H1 (cell line): Measurements from ENCODE around the gene ZNF18. TPM values are rescaled to one million over a fixed set of nuclear protein-coding genes. Genes with fewer than 3 reads are reported as not detected.

ENCODE experiments used
- CTCF ChIA-PET: fragments of 300-600 bp; sonication (Branson Sonifier 250); formaldehyde crosslinking; loops from one replicate; lab custom pipeline; 2021; ENCODE audit not compliant: partially characterized antibody; lab: Charles Lee
- POLR2A ChIA-PET: fragments of 300-600 bp; sonication (Branson Sonifier 250); formaldehyde crosslinking; loops from one replicate; lab custom pipeline; 2021; ENCODE audit warnings: inconsistent platforms; ENCODE audit not compliant: partially characterized antibody; lab: Charles Lee
- DNase-seq, 2 experiments: peaks; one replicate each; pipeline versions ENCODE4 v3.0.0 to v3.0.0-alpha.2; 2010 to 2022; ENCODE audit warnings: low spot score in 2 of 2, low read depth in 1 of 2, mixed read lengths in 1 of 2
- FAIRE-seq: peaks from 2 replicates; lab custom pipeline; 2011; peaks lifted over from hg19 to GRCh38; lab: Jason Lieb, UNC
- H2AFZ ChIP-seq: 2 replicates; pipeline ENCODE4 v1.8.1; 2012; ENCODE audit warnings: low read length, inconsistent platforms
- H2AK5ac ChIP-seq: 2 replicates; pipeline ENCODE4 v1.6.1; 2013; ENCODE audit warnings: low read depth, low read length
- H2BK120ac ChIP-seq: replicated peaks from 2 replicates; pipeline ENCODE3; 2013; ENCODE audit warnings: low read depth, low read length, inconsistent platforms
- H2BK12ac ChIP-seq: 2 replicates; pipeline ENCODE4 v1.6.1; 2013; ENCODE audit warnings: low read depth, low read length
- H2BK15ac ChIP-seq: 2 replicates; pipeline ENCODE4 v1.6.1; 2013; ENCODE audit warnings: low read length
- H2BK20ac ChIP-seq: 2 replicates; pipeline ENCODE4 v1.6.1; 2013; ENCODE audit warnings: low read length
- H2BK5ac ChIP-seq: 2 replicates; pipeline ENCODE4 v1.6.1; 2013; ENCODE audit warnings: low read depth, low read length
- H3K14ac ChIP-seq: 2 replicates; pipeline ENCODE4 v1.6.1; 2013; ENCODE audit warnings: inconsistent platforms; ENCODE audit not compliant: insufficient read length
- H3K18ac ChIP-seq: 2 replicates; pipeline ENCODE4 v1.6.1; 2013; ENCODE audit warnings: low read length; ENCODE audit errors: extremely low read depth
- H3K23ac ChIP-seq: 2 replicates; pipeline ENCODE4 v1.6.1; 2013; ENCODE audit warnings: inconsistent platforms; ENCODE audit not compliant: insufficient read length
- H3K23me2 ChIP-seq: 2 replicates; pipeline ENCODE4 v1.6.1; 2013; ENCODE audit warnings: low read depth, low read length
- H3K27ac ChIP-seq: 2 replicates; pipeline ENCODE4 v1.6.1; 2011; ENCODE audit warnings: low read depth, low read length, inconsistent platforms
- H3K27me3 ChIP-seq, 4 experiments: replicated peaks in 1 of 4; 1 replicate in 1 of 4; 2 replicates in 3 of 4; pipeline versions ENCODE4 v1.6.1 to v1.8.1; 2011 to 2013; ENCODE audit warnings: low read length in 3 of 4, mild to moderate bottlenecking in 3 of 4, inconsistent platforms in 2 of 4, mixed read lengths in 2 of 4, moderate library complexity in 1 of 4; ENCODE audit not compliant: control insufficient read depth in 3 of 4, insufficient read depth in 3 of 4; ENCODE audit errors: extremely low read depth in 1 of 4
- H3K36me3 ChIP-seq, 4 experiments: 2 replicates each; pipeline versions ENCODE4 v1.6.1 to v1.8.1; 2011 to 2013; ENCODE audit warnings: mild to moderate bottlenecking in 4 of 4, low read length in 3 of 4, moderate library complexity in 2 of 4, control low read depth in 1 of 4, inconsistent platforms in 1 of 4; ENCODE audit not compliant: insufficient read depth in 4 of 4, control insufficient read depth in 2 of 4
- H3K4ac ChIP-seq: replicated peaks from 2 replicates; pipeline ENCODE3; 2013; ENCODE audit warnings: low read length, low read depth, mixed read lengths, inconsistent platforms; ENCODE audit not compliant: insufficient read length
- H3K4me1 ChIP-seq, 4 experiments: replicated peaks in 1 of 4; 1 replicate in 1 of 4; 2 replicates in 3 of 4; pipeline versions ENCODE4 v1.6.1 to v1.8.1; 2011 to 2013; ENCODE audit warnings: low read length in 3 of 4, inconsistent platforms in 2 of 4, mixed read lengths in 1 of 4; ENCODE audit not compliant: insufficient read depth in 4 of 4, control insufficient read depth in 3 of 4
- H3K4me2 ChIP-seq, 2 experiments: 2 replicates each; pipeline versions ENCODE4 v1.6.1 to v1.8.1; 2011 to 2013; ENCODE audit warnings: low read depth in 2 of 2, low read length in 2 of 2, control low read depth in 1 of 2, inconsistent platforms in 1 of 2, mild to moderate bottlenecking in 1 of 2; ENCODE audit not compliant: insufficient read depth in 1 of 2
- H3K4me3 ChIP-seq, 4 experiments: fragments of 200-600, 300-600 bp in 1 of 4; sonication (generic), shearing (Covaris generic), sonication (Bioruptor Twin) in 1 of 4; 2 replicates each; pipeline versions ENCODE4 v1.5.1 to v1.8.1; 2011 to 2016; ENCODE audit warnings: low read length in 4 of 4, low read depth in 3 of 4, control low read depth in 2 of 4, inconsistent platforms in 2 of 4, mild to moderate bottlenecking in 2 of 4, mixed read lengths in 1 of 4, moderate library complexity in 1 of 4; ENCODE audit not compliant: insufficient read depth in 2 of 4; ENCODE audit errors: extremely low read depth in 1 of 4
- H3K56ac ChIP-seq: replicated peaks from 2 replicates; pipeline ENCODE3; 2013; ENCODE audit warnings: low read depth, mild to moderate bottlenecking, mixed read lengths, low read length, inconsistent platforms; ENCODE audit not compliant: insufficient read length
- H3K79me1 ChIP-seq: 2 replicates; pipeline ENCODE4 v1.6.1; 2013; ENCODE audit warnings: low read depth, low read length, control low read depth
- H3K79me2 ChIP-seq, 2 experiments: 2 replicates each; pipeline versions ENCODE4 v1.6.1 to v1.8.1; 2012 to 2013; ENCODE audit warnings: low read length in 2 of 2, mild to moderate bottlenecking in 2 of 2, inconsistent platforms in 1 of 2; ENCODE audit not compliant: insufficient read depth in 2 of 2, control insufficient read depth in 1 of 2
- H3K9ac ChIP-seq, 4 experiments: replicated peaks in 1 of 4; 1 replicate in 1 of 4; 2 replicates in 3 of 4; pipeline versions ENCODE4 v1.6.1 to v1.8.1; 2011 to 2013; ENCODE audit warnings: low read depth in 3 of 4, low read length in 3 of 4, control low read depth in 2 of 4, mild to moderate bottlenecking in 2 of 4, moderate library complexity in 2 of 4, inconsistent platforms in 1 of 4; ENCODE audit errors: extremely low read depth in 1 of 4
- H3K9me3 ChIP-seq, 2 experiments: 2 replicates each; pipeline versions ENCODE4 v1.6.1 to v1.8.1; 2012 to 2013; ENCODE audit warnings: mild to moderate bottlenecking in 2 of 2, moderate library complexity in 2 of 2, control low read depth in 1 of 2, inconsistent platforms in 1 of 2, low read depth in 1 of 2, low read length in 1 of 2, mixed read lengths in 1 of 2; ENCODE audit not compliant: insufficient read depth in 2 of 2
- H4K20me1 ChIP-seq, 2 experiments: replicated peaks in 1 of 2; 2 replicates each; pipeline versions ENCODE3 to v1.8.1; 2011 to 2013; ENCODE audit warnings: inconsistent platforms in 2 of 2, low read length in 2 of 2, mild to moderate bottlenecking in 1 of 2; ENCODE audit not compliant: insufficient read depth in 2 of 2, control insufficient read depth in 1 of 2
- H4K5ac ChIP-seq: 2 replicates; pipeline ENCODE4 v1.6.1; 2013; ENCODE audit warnings: low read length, low read depth, mixed read lengths, inconsistent platforms; ENCODE audit not compliant: insufficient read length
- H4K8ac ChIP-seq: 2 replicates; pipeline ENCODE4 v1.8.0; 2013; ENCODE audit warnings: mild to moderate bottlenecking, moderate library complexity, low read length, inconsistent platforms; ENCODE audit not compliant: insufficient read depth; ENCODE audit errors: extremely low read depth
- H4K91ac ChIP-seq: replicated peaks from 2 replicates; pipeline ENCODE3; 2013; ENCODE audit warnings: low read length, mixed read lengths, inconsistent platforms; ENCODE audit not compliant: insufficient read length
- BACH1 ChIP-seq: IDR thresholded peaks from 2 replicates; pipeline ENCODE4 v1.6.1; 2012; ENCODE audit warnings: low read length, improper control_type of control experiment
- CREB1 ChIP-seq: IDR thresholded peaks from 2 replicates; pipeline ENCODE4 v1.6.1; 2012; ENCODE audit warnings: inconsistent platforms
- FOSL1 ChIP-seq: IDR thresholded peaks from 2 replicates; pipeline ENCODE4 v1.6.1; 2011; ENCODE audit warnings: mild to moderate bottlenecking, low read depth, low read length, moderate library complexity; ENCODE audit not compliant: insufficient read depth
- HDAC6 ChIP-seq: IDR thresholded peaks from one replicate; pipeline ENCODE4 v1.7.1; 2012; ENCODE audit warnings: low read depth, mild to moderate bottlenecking, inconsistent platforms, low read length, moderate library complexity
- JUN ChIP-seq: IDR thresholded peaks from 2 replicates; pipeline ENCODE4 v1.6.1; 2011; ENCODE audit warnings: low read depth, mild to moderate bottlenecking, improper control_type of control experiment, low read length
- MAFK ChIP-seq: IDR thresholded peaks from 2 replicates; pipeline ENCODE4 v1.6.1; 2012; ENCODE audit warnings: low read depth, mild to moderate bottlenecking, improper control_type of control experiment, low read length
- POLR2A ChIP-seq, 2 experiments: IDR thresholded peaks; 1 replicate in 1 of 2; 2 replicates in 1 of 2; pipeline ENCODE4 v1.6.1; 2011; ENCODE audit warnings: low read depth in 2 of 2, low read length in 2 of 2, mild to moderate bottlenecking in 2 of 2; ENCODE audit errors: control extremely low read depth in 1 of 2
- POLR2AphosphoS5 ChIP-seq: IDR thresholded peaks from 2 replicates; pipeline ENCODE4 v1.6.1; 2011; ENCODE audit warnings: low read depth, low read length
- RXRA ChIP-seq: IDR thresholded peaks from 2 replicates; pipeline ENCODE4 v1.6.1; 2011; ENCODE audit warnings: low read depth, mild to moderate bottlenecking, low read length, moderate library complexity; ENCODE audit not compliant: insufficient read depth
- SAP30 ChIP-seq: fragments of 300-600 bp; sonication (generic); IDR thresholded peaks from 2 replicates; pipeline ENCODE4 v1.7.1; 2012; ENCODE audit warnings: low read length, moderate library complexity, mild to moderate bottlenecking, inconsistent platforms; ENCODE audit not compliant: insufficient read depth, insufficient replicate concordance
- SRF ChIP-seq: IDR thresholded peaks from 2 replicates; pipeline ENCODE4 v1.6.1; 2011; ENCODE audit warnings: mild to moderate bottlenecking, low read depth, low read length, moderate library complexity
- TAF7 ChIP-seq: optimal IDR thresholded peaks from 2 replicates; pipeline ENCODE3; 2011; ENCODE audit warnings: low read depth, mild to moderate bottlenecking, inconsistent platforms, low read length, moderate library complexity, borderline replicate concordance
- TBP ChIP-seq: IDR thresholded peaks from 2 replicates; pipeline ENCODE4 v1.6.1; 2011; ENCODE audit warnings: low read depth, low read length, improper control_type of control experiment
- YY1 ChIP-seq: IDR thresholded peaks from 2 replicates; pipeline ENCODE4 v1.6.1; 2011; ENCODE audit warnings: low read depth, mild to moderate bottlenecking, low read length
- WGBS, 2 experiments: shearing (Covaris generic) in 1 of 2; methylation state at CpG; one replicate each; pipeline versions ENCODE4 v1.1.6 to v1.1.7; 2013 to 2015; ENCODE audit warnings: low lambda C conversion rate in 2 of 2, mixed read lengths in 2 of 2, inconsistent platforms in 1 of 2, low coverage in 1 of 2, missing lambda C conversion rate in 1 of 2; ENCODE audit not compliant: insufficient replicate concordance in 2 of 2, insufficient coverage in 1 of 2, insufficient read length in 1 of 2; ENCODE audit errors: extremely low coverage in 1 of 2, missing lambda C conversion rate in 1 of 2; 5-methylcytosine and 5-hydroxymethylcytosine counted together
- polyA plus RNA-seq, 7 experiments: library from polyadenylated mRNA; depleted of rRNA in 3 of 7; stranded (reverse) in 5 of 7; unstranded in 2 of 7; fragments of >200 nt in 5 of 7; fragments of 200-250 nt in 2 of 7; gene quantifications; 1 replicate in 5 of 7; 2 replicates in 1 of 7; 4 replicates in 1 of 7; pipeline versions ENCODE4 v1.2.1 to v1.2.3, GENCODE V29; 2011 to 2013; ENCODE audit warnings: missing spikeins in 2 of 7, mixed read lengths in 2 of 7
- total RNA-seq: library from RNA; stranded (reverse); fragmentation: NEBNext Ultra II Directional; extraction: Animal tissue kit (Norgen Biotek cat#: 25700); gene quantifications from 2 replicates; pipeline ENCODE4 v1.2.1, GENCODE V29; 2021

Gene ZNF18
- total and polyA plus RNA-seq, 2 of the 8 experiments (the other 6 are each of a cell fraction or from before 2014, with no cell fraction given), result 3.0 to 9.9 TPM

- H3K36me3 ChIP-seq, result no peaks in the 10 kb centered on the region
- peaks cover 6% of the 10 kb centered on the region; the same call in 1 of the 2 replicates for H3K79me1 ChIP-seq
- no peak overlapping the region for H3K4ac ChIP-seq
- H3K9me3 ChIP-seq, result no peaks in the 10 kb centered on the region
- H4K20me1 ChIP-seq, result no peaks in the 10 kb centered on the region
- no peak overlapping the region for H4K5ac ChIP-seq
- H4K91ac ChIP-seq, result no peak overlapping the region
- H3K4me1 ChIP-seq, result peaks cover 0 to 1% (median 0%) of the 10 kb centered on the region in 4 experiments; a peak in 2 of 7 replicates
- H2BK12ac ChIP-seq, result no peak overlapping the region
- TF ChIP-seq POLR2AphosphoS5, result no peak
- TF ChIP-seq SAP30, result no peak
- TF ChIP-seq HDAC6, result no peak
- TF ChIP-seq POLR2A (IDR thresholded peaks at IDR 0.05; ENCODE audit: control extremely low read depth in 1 of 2, low read depth in 2 of 2, low read length in 2 of 2), result no peak
- no peak for TF ChIP-seq SRF
- TF ChIP-seq TBP, result no peak
- TF ChIP-seq FOSL1, result no peak
- no peak for TF ChIP-seq RXRA
- TF ChIP-seq JUN, result no peak
- TF ChIP-seq BACH1, result no peak
- no peak for TF ChIP-seq MAFK
- TF ChIP-seq TAF7, result no peak
- no peak for TF ChIP-seq YY1
- TF ChIP-seq CREB1, result no peak
- H3K56ac ChIP-seq, result no peak overlapping the region
- H3K9ac ChIP-seq, result no peak overlapping the region
- no peak for FAIRE-seq
- no peak overlapping the region for H4K8ac ChIP-seq
- H2BK20ac ChIP-seq, result no peak overlapping the region
- no peak overlapping the region for H2AFZ ChIP-seq
- H2BK5ac ChIP-seq, result no peak overlapping the region
- no peak for DNase-seq
- no peak overlapping the region for H2BK120ac ChIP-seq
- H2BK15ac ChIP-seq, result no peak overlapping the region
- no peak overlapping the region for H3K18ac ChIP-seq
- H3K27me3 ChIP-seq, result no peaks in the 10 kb centered on the region
- H3K23me2 ChIP-seq, result no peaks in the 10 kb centered on the region; the same call in 1 of the 2 replicates
- H3K79me2 ChIP-seq, result peaks cover 8 to 92% of the 10 kb centered on the region in 2 experiments; a peak in 3 of 4 replicates
- CTCF ChIA-PET, result no interaction called here
- no peak overlapping the region for H2AK5ac ChIP-seq
- H3K14ac ChIP-seq, result no peak overlapping the region
- no peak overlapping the region for H3K4me3 ChIP-seq
- H3K27ac ChIP-seq, result no peak overlapping the region
- no peak overlapping the region for H3K23ac ChIP-seq
- WGBS, 2 experiments, result 94% methylated on average over 3 of the region's 3 CpGs; no CpG with 5 or more reads in 1 of the 2 experiments
- no peak overlapping the region for H3K4me2 ChIP-seq
- POLR2A ChIA-PET, result no interaction called here
These were observed 43.2 kb upstream of the ZNF18 start for GRCh38 chr17:12040478-12040877.
